NCI-H69 (cell line): ENCODE results near the gene PLCB4.

Source experiments
- DNase-seq: peaks from one replicate; lab custom pipeline; 2025; lab: John Stamatoyannopoulos, UW

The PLCB4 gene

GRCh38 chr20:9523636-9524035 lies 454.7 kb downstream of the PLCB4 start:
- DNase-seq, result no peak
